H1 (cell line): ENCODE measurements around the gene UPF2. TPM values are rescaled to one million over a fixed set of nuclear protein-coding genes. Genes with fewer than 3 reads are reported as not detected.

Experiments used
- CHD7 ChIP-seq: fragments of 300-600 bp; sonication (generic); IDR thresholded peaks from 2 replicates; pipeline ENCODE4 v1.7.1; 2012; ENCODE audit warnings: low read length, moderate library complexity, mild to moderate bottlenecking, inconsistent platforms; ENCODE audit not compliant: insufficient replicate concordance
- CREB1 ChIP-seq: IDR thresholded peaks from 2 replicates; pipeline ENCODE4 v1.6.1; 2012; ENCODE audit warnings: inconsistent platforms
- JUN ChIP-seq: IDR thresholded peaks from 2 replicates; pipeline ENCODE4 v1.6.1; 2011; ENCODE audit warnings: low read depth, mild to moderate bottlenecking, improper control_type of control experiment, low read length
- KDM1A ChIP-seq: fragments of 200-600, 300-600 bp; sonication (generic); IDR thresholded peaks from 2 replicates; pipeline ENCODE4 v1.7.1; 2016; ENCODE audit warnings: mild to moderate bottlenecking, low read length, borderline replicate concordance
- KDM4A ChIP-seq: IDR thresholded peaks from one replicate; pipeline ENCODE4 v1.7.1; 2012; ENCODE audit warnings: low read depth, mild to moderate bottlenecking, moderate library complexity, low read length, inconsistent platforms; ENCODE audit not compliant: severe bottlenecking
- KDM5A ChIP-seq: fragments of 200-600 bp; IDR thresholded peaks from 2 replicates; pipeline ENCODE4 v1.7.1; 2012; ENCODE audit warnings: mild to moderate bottlenecking, low read length, inconsistent platforms, mixed read lengths
- NRF1 ChIP-seq: IDR thresholded peaks from 2 replicates; pipeline ENCODE4 v1.6.1; 2011; ENCODE audit warnings: mild to moderate bottlenecking, low read depth, low read length, improper control_type of control experiment
- RAD21 ChIP-seq, 2 experiments: IDR thresholded peaks in 1 of 2; conservative IDR thresholded peaks in 1 of 2; 2 replicates each; pipeline ENCODE4 v1.6.1; 2011; ENCODE audit warnings: low read depth in 2 of 2, low read length in 2 of 2, improper control_type of control experiment in 1 of 2, inconsistent platforms in 1 of 2, mild to moderate bottlenecking in 1 of 2, moderate library complexity in 1 of 2
- RBBP5 ChIP-seq: IDR thresholded peaks from 2 replicates; pipeline ENCODE4 v1.7.1; 2012; ENCODE audit warnings: low read depth, mild to moderate bottlenecking, inconsistent platforms, low read length, moderate library complexity, borderline replicate concordance
- RFX5 ChIP-seq: IDR thresholded peaks from 2 replicates; pipeline ENCODE4 v1.6.1; 2011; ENCODE audit warnings: low read depth, low read length, improper control_type of control experiment, borderline replicate concordance
- TEAD4 ChIP-seq: IDR thresholded peaks from 2 replicates; pipeline ENCODE4 v1.6.1; 2012; ENCODE audit warnings: low read depth, low read length, inconsistent platforms, mixed read lengths
- polyA plus RNA-seq, 7 experiments: library from polyadenylated mRNA; depleted of rRNA in 3 of 7; stranded (reverse) in 5 of 7; unstranded in 2 of 7; fragments of >200 nt in 5 of 7; fragments of 200-250 nt in 2 of 7; gene quantifications; 1 replicate in 5 of 7; 2 replicates in 1 of 7; 4 replicates in 1 of 7; pipeline versions ENCODE4 v1.2.1 to v1.2.3, GENCODE V29; 2011 to 2013; ENCODE audit warnings: missing spikeins in 2 of 7, mixed read lengths in 2 of 7
- total RNA-seq: library from RNA; stranded (reverse); fragmentation: NEBNext Ultra II Directional; extraction: Animal tissue kit (Norgen Biotek cat#: 25700); gene quantifications from 2 replicates; pipeline ENCODE4 v1.2.1, GENCODE V29; 2021

Gene UPF2
- total and polyA plus RNA-seq, 2 of the 8 experiments (the other 6 are each of a cell fraction or from before 2014, with no cell fraction given) = 6.2 to 32.8 TPM

DNA sequence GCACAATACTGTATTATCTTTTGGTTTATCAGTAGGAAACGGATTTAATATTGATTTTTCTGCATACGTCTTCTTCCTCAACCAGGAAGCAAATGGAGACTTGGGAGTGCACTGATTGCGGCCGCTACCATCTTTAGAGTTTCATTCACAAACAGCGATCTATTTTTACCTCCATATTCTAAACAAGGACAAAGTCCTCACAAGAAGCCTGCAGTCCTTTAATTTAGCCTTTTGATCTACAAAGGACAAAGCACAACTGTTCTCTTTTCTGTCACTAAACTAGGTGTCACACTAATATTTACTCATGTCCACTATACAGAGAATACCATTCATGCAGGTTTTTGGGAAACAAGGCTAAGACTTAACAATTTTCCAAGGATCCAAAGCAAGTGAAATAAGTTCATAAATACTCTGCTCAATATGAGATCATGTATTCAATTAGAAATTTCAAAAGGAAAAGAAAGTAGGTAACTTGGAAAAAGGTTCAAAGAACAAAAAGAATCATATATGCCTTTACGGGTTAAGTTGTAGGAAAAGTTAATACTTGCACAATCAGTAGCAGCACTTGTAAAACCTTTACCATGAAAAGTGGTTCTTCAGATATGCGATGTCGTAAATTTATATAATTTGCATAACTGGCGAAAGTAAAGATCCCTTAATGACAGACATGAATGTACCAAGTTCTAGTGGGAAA lies 92.1 kb downstream of the UPF2 start (continued):
- TF ChIP-seq CHD7 = no peak
- TF ChIP-seq JUN = no peak
- no peak for TF ChIP-seq TEAD4
- no peak for TF ChIP-seq KDM5A
- no peak for TF ChIP-seq KDM1A
- TF ChIP-seq RFX5 = no peak
- TF ChIP-seq KDM4A = no peak
- no peak for TF ChIP-seq NRF1
- no peak for TF ChIP-seq RAD21 (IDR thresholded peaks at IDR 0.05 in 1 of 2, conservative IDR thresholded peaks at IDR 0.05 in 1 of 2; ENCODE audit: low read depth in 2 of 2, low read length in 2 of 2)
- TF ChIP-seq CREB1 = no peak
- TF ChIP-seq RBBP5 = no peak
